ENCODE data around the gene RAB34.
A peak's percentile ranks its signal among the peaks of the same experiment; 100 is the strongest.

The RAB34 gene

DNA sequence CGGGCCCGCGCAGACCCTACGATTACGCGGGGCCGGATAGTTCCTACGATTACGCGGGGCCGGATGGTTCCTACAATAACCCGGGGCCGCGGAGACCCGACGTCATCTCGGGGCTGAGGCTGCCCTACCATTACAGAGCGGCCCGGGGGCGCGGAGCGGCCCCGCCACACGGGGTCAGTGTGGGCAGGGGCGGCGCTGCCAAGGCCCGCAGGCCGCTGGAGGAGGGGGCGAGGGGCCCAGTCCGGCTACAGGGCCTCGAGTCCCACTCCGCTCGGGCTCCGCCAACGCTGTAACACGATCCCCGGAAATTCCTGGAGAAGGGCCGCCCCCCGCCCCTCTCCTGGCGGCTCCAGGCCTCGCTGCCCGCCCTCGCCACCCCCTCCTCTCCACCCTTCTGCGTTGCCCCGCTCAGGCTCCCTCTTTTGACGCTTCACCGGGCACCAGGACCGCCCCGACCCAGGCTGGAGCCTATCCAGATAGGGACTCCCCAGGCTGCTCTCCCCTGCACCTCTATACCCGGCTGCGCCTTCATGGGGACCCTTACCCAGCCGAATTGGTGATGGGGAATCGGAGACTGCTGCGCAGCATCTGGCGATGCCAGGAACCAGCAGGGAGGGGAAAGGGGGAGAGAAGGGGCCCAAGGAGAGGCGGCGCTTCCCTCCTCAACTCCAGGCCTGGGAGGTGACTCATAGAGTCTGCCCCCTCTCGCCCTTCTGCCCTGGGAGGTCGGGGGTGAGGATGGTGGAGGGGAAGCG is at the start of gene RAB34:
TSS of gene RAB34 (minus strand) at position 291 of the 755 bp plus-strand sequence. CDS start 602 bp downstream, outside the sequence.
- DNase-seq (ENCODE audit: low read depth in 2 of 2) = no peak

GRCh38 chr17:28765038-28765437 is 47.4 kb upstream of the RAB34 start:
- no peak for DNase-seq (ENCODE audit: low read depth in 2 of 2)

GRCh38 chr17:28763804-28764266 is 46.2 kb upstream of the RAB34 start:
- DNase-seq (ENCODE audit: low read depth in 2 of 2) = peak; percentile 70 to 73

DNA sequence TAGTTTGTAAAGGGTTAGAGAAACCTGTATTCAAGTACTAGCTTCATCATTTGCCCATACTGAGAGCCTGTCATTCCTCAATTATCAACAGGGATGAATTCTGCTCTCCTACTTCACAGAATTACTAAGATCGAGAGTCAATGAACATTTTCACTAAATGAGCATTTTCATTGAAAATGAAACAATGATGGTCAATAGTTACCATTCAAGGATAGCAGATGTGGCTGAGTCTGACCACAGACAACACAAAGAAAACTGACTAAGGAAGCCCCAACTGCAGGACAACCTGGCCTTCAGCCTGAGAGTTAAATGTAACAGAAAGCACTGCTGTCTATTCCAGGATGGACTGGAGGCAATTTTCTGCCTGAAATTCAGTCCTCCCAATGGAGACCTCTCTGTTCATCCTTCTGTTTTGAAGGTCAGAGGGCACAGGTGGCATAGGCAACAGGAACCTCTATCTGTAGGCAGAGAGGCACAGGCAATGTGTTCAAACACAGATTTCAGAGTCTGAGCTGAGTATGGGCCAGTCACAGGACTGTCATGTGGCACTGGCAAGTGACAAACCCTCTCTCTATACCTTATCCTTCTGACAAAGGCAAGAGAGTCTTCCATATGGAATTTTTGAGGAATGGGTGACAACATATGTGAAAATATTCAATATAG is 45.6 kb upstream of the RAB34 start:
- DNase-seq (ENCODE audit: low read depth in 2 of 2) = no peak

DNA sequence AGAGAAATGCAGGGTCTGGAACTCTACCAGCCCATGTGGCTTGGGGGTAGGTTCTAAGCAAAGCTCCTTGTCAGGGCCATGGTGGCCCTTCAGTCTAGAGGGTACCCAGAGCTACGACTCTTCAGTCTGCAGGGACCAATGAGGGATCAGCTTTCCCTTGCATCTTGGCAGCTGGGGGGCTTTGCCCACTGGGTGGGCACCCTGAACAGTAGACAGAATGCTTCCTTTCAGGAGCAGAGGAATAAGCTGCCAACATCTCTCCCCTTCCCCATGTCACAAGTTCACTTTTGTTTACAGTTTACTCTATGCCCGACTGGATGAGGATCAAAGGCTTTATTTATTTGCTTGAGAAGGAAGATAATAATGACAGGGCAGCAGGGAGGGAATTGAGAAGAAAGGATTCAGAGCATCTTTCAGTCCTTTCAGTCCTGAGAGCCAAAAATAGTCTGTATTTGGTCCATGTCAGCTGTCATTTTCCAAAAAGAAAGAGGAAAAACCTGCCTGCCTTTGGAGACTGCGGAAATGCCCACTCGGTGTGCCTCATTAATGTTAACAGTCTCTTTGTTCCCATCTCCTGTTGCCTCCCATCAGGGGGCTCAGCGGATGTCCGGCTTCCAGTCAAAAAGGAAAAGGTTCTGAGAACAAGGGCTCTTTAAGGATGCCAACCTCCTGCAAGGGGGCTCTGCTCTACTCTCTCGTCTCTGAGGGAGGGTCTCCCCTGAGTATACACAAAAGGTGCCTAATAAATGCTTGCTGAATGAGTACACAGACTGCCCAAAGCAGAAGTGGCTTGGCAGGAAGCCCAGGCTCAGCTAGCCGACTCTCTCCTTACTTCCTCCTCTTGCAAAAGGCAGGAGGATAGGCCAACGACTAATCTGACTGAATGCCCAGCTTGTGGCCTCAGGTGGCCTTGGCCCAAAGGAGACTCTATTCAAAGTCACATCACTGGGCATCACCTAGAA is 43.2 kb upstream of the RAB34 start:
- no peak for DNase-seq (ENCODE audit: low read depth in 2 of 2)

DNA sequence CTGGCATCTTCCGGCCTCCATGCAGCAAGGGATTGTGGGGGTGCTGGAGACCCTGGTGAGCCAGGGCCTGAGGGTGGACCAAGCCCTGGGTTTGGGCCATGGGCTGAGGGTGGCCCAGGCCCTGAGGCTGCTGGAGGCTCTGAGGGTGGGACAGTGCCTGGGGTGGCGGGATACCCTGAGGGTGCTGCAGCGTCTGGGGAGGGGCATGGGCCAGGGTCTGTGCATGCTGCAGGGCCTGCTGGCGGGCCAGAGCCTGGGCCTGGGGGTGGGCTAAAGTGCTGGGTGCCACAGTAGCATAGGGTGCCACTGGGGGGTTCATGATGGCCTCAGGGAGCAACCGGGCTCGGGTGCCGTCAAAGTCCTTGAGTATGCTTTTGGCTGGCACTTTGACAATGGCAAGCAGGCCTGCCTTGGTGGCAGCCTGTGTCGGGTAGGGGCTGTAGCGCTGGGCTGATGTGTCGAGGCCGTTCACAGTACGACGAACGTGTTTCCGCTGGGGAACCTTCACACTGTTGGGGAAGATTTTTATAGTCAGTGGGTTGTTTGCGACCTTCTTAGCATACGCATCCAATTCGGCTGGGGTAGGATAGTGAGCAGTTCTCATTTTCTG is 41.7 kb upstream of the RAB34 start:
- DNase-seq (ENCODE audit: low read depth in 2 of 2) = no peak

DNA sequence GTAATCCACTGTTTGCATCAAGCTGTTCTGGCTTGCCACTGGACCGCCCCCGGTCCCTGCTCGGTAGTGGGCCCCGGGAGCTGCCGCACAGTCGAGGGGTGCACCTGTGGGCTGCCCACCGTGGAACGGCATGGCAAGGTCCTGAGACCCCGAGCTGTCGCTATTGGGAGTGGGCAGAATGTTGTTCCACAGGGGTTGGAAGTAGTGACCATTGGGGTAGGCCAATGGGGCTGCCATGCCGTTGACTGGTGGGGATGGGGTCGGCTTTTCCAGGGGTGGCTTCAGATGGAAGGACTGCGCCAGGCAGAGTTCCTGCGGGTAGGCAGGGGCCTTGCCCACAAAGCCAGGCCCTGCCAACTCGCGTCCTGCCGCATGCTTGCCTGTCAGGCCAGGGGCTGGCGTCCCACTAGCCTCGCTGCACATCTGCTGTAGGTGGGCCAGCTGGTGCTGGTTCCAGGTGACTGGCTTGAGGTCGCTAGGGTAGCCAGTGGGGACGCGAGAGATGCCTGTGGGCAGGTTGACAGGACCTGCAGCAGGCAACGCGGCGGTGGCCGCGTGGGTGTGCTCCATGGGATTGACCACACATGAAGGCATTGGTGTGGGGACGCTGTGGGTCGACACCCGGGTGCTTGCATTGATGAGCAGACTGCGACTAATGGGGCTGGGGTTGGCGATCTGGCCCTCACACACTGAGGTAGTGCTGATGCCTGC is 40.9 kb upstream of the RAB34 start:
- DNase-seq (ENCODE audit: low read depth in 2 of 2) = no peak

DNA sequence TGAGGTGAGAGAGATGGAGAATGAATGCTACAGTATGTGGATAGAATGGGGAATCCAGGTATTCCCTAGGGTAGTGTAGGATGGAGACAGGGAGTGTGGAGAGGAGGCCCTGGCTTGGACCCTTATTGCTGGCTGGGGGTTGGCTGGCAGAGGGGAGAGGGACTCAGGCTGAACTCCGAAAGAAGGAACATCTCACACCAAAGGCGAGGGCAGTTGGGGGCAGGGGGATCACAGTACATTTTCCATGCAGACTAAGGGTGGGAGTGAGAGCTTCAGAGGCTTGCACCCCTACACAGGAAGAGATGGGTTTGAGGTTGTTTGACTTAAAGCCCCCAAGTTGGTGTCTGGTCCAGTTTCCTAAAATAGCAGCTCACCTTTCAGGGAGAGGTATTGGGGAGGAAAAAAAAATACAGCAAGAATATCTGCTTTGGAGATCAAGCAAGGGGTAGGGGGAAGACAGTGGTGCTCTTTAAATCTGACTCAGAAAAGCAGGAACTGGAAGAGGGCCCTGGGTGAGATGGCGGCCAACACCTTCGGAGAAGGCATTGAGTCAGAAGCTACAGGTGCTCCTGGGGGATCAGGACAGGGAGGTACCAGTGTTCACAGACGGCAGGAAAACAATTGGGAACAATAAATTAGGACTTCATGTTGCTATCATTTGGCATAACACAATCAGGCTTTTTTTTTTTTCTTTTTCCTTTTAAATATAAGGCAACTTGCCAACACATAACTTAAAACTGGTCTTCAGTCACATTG is 38.6 kb upstream of the RAB34 start:
- no peak for DNase-seq (ENCODE audit: low read depth in 2 of 2)

GRCh38 chr17:28755486-28755885 is 37.8 kb upstream of the RAB34 start:
- no peak for DNase-seq (ENCODE audit: low read depth in 2 of 2)

DNA sequence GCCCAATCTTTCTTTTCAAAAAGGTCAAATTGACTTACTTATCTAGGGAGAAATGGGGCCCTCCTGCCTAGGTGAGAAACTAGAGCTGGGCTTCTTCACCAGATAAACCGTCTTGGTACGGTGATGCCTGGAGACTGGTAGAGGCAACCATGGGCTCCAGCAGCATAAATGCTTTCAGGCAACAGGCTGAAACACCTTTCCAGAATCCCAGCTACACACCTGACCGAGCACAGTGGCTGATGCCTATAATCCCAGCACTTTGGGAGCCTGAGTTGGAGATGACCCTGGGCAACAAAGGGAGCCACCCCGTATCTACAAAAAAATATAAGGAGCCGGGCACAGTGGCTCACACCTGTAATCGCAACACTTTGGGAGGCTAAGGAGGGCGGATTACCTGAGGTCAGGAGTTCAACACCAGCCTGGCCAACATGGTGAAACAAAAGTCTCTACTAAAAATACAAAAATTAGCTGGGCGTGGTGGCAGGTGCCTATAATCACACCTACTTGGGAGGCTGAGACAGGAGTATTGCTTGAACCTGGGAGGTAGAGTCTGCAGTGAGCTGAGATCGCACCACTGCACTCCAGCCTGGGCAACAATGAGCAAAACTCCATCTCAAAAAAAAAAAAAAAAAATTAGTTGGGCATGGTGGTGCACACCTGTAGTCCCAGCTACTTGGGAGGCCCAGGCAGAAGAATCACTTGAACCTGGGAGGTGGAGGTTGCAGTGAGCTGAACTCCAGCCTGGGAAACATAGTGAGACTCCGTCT is 34.1 kb upstream of the RAB34 start:
- DNase-seq (ENCODE audit: low read depth in 2 of 2) = no peak

DNA sequence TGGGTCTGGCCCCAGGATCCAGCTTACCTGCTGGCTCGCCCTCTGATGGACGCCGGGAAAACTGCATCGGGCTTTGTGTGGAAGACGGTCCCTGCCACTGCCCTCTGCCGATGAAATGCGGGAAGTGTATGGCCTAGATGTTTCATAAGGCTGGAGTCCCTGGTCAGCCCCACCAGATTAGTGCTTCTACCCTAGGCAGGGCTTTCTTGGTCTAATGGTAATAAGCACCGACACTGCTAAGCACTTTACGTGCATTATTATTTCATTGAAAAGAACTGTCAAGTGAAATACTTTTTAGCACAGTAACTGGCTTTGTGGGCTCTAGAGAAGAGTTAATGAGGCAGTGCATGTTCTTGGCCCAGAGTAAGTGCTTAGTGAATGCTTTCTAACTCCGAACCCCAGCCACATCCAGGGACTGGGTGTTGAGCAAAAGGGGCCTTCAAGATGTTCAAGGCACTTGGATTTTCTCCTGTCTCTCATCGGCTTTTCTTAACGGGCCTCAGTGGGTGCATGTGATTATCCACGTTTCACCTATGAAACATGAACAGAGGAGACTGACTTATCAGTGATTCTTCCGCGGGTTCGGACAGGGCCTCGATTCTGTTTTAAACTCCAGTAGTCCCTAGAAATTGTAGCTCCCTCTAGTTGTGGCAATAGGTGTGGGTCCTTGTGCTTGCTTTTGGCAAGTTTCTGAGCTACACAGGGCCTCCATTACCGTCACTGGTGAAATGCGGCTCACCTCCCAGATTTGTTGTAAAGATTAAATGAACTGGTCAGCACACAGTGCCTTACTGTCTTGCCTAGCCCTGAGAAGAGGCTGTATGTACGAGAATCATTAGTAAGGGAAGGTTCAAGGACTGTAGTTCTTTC is 32.7 kb upstream of the RAB34 start:
- peak; percentile 88 to 89 for DNase-seq (ENCODE audit: low read depth in 2 of 2)

DNA sequence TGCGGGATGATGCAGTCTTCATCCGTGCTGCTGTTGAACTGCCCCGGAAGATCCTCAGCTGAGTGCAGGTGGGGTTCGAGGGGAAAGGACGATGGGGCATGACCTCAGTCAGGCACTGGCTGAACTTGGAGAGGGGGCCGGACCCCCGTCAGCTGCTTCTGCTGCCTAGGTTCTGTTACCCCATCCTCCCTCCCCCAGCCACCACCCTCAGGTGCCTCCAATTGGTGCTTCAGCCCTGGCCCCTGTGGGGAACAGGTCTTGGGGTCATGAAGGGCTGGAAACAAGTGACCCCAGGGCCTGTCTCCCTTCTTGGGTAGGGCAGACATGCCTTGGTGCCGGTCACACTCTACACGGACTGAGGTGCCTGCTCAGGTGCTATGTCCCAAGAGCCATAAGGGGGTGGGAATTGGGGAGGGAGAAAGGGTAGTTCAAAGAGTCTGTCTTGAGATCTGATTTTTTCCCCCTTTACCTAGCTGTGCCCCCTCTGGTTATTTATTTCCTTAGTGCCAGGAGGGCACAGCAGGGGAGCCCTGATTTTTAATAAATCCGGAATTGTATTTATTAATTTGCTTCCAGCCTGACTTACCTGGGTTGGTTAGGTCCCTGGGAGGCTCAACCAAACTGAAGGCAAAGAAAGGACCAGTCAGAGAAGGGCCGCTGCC is 32.0 kb upstream of the RAB34 start:
- no peak for DNase-seq (ENCODE audit: low read depth in 2 of 2)

GRCh38 chr17:28748852-28749515 is 31.3 kb upstream of the RAB34 start:
- DNase-seq (ENCODE audit: low read depth in 2 of 2) = no peak

DNA sequence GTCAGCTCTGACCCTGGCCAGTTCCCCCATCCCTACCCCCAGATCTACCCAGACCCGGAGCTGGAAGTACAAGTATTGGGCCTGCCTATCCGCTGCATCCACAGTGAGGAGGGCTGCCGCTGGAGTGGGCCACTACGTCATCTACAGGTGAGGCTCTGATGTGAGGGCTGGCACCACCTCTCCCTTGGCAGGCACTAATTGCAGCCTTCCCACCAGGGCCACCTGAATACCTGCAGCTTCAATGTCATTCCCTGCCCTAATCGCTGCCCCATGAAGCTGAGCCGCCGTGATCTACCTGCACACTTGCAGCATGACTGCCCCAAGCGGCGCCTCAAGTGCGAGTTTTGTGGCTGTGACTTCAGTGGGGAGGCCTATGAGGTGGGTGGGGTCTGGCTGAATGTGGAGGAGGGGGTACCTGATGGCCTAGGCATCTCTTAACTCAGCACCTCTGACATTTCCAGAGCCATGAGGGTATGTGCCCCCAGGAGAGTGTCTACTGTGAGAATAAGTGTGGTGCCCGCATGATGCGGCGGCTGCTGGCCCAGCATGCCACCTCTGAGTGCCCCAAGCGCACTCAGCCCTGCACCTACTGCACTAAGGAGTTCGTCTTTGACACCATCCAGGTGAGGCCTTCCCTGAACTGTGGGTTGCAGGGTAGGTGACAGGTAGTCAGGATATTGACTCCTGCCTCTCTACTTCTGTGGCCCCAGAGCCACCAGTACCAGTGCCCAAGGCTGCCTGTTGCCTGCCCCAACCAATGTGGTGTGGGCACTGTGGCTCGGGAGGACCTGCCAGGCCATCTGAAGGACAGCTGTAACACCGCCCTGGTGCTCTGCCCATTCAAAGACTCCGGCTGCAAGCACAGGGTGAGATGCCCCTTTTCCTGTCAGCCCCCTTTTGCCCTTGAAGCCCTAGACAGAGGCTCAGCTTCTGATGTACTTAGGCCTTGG is 30.4 kb upstream of the RAB34 start:
- DNase-seq (ENCODE audit: low read depth in 2 of 2) = no peak

DNA sequence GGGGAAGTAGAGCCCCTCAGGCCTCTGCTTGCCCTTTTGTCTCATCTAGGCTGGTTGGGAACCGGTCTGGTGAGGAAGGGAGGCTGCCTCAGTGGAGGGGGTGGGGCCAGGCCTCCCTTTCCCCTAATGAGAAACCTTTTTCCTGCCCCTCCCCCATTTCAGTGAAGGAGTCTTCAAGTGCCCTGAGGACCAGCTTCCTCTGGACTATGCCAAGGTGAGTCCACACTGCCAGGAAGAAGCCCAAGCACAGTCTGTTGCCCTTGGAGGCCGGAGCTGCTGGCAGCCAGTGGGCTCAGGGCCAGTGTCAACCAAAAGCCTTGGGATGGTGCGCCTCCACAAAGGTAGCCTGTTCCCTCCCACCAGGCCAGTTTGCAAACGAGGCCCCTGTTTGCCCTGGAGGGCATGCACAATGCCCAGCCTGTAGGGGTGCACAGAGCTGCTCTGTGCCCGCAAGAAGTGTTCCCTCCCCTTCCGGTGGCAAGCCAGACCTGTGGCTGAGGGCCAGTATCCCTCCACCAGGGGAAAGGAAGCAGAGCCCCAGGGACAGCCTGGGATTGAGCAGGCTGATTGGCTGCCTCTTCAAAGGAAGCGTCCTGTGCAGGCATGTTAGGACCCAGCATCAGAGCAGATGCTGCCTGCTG is 29.5 kb upstream of the RAB34 start:
- no peak for DNase-seq (ENCODE audit: low read depth in 2 of 2)

GRCh38 chr17:28746611-28747050 is 29.0 kb upstream of the RAB34 start:
- no peak for DNase-seq (ENCODE audit: low read depth in 2 of 2)

All from stimulated activated CD4-positive, alpha-beta T cell treated with anti-CD3 and anti-CD28 coated beads, Interleukin-4, amount 100 ng/mL, for 48 hours (primary cell).